Stimulated activated CD4-positive, alpha-beta T cell treated with anti-CD3 and anti-CD28 coated beads, Interleukin-2, amount 100 ng/mL, for 48 hours (primary cell): Measurements from ENCODE around the gene STK24.

Source experiments
- DNase-seq, 2 donors: peaks; one replicate each; pipeline ENCODE4 v3.0.0-alpha.2; 2020

Gene STK24

GRCh38 chr13:98508280-98508679 lies 68.6 kb downstream of the STK24 start:
- no peak for DNase-seq

DNA sequence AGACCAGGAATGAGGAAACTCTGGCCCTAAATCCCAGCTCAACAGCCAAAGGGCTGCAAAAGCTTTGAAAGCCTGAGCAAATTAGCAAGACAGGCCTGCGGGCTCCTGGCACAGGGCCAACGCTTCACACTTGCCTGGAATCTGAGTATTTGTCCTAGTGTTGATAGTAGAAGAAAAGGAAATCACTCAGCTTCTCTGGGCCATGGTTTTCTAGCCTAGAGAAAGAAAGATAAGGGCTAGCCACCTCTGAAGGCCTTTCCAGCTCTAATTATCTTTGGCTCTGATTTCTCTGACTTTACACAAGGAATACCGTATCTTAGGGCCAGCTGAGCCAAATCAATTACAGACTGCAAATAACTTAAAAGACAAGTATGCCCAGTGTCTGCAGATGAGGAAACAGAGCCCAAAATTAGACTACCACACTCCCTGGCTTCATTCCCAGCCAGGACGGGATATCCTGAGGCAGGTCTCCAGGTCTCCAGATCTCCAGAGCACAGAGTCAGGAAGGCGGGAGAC lies 69.6 kb downstream of the STK24 start:
- DNase-seq = no peak

GRCh38 chr13:98506728-98507230 lies 70.1 kb downstream of the STK24 start:
- DNase-seq = no peak

- no peak for DNase-seq
Observed at GRCh38 chr13:98506322-98506721, 70.6 kb downstream of the STK24 start.

DNA sequence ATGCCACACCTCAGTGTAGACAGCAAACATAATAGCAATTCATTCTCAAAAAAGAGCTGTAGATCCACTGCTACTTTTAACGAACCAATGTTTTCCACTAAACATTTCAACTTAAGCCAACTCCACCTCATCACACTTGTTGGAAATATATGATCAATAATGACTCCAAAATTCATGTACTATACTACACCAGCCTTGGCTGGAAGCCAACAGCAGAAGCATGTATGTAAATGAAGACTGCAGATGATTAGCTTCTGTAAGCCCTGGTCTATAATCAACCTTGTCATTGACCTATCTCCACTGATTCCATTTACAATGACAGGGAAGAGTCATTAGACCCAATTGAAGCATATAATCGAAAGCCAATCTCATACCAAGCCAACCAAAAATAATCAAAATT lies 71.7 kb downstream of the STK24 start:
- no peak for DNase-seq

DNA sequence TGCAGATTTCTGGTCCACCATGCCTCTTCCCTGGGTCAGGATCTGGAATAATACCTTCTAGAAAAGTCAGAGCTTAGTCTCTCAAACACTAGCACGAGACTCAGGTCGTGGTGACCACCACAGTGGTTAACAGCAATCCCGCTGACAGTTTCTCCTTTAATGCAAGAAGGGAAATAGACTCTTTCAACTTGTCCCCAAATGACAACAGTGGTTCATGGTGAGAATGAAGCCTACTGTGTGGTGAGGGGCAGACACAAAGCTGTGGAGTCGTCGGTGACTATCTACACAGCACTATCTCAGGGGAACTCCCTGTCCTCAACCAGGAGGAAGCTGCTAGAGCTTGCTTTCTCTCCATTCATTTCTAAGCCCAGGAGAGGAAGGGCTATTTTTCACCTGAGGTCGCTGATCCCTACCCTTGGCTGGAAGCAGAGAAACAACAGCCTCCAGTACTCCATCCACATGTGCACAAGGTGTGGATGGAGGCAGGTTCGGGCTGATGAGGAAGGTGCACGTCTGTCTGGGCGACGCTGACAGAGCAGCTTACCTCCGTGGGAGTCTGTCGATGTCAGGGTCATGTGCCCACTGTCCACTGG lies 72.4 kb downstream of the STK24 start:
- no peak for DNase-seq

GRCh38 chr13:98504029-98504351 lies 72.9 kb downstream of the STK24 start:
- DNase-seq = no peak

GRCh38 chr13:98503175-98504028 lies 73.5 kb downstream of the STK24 start:
- DNase-seq = no peak

DNA sequence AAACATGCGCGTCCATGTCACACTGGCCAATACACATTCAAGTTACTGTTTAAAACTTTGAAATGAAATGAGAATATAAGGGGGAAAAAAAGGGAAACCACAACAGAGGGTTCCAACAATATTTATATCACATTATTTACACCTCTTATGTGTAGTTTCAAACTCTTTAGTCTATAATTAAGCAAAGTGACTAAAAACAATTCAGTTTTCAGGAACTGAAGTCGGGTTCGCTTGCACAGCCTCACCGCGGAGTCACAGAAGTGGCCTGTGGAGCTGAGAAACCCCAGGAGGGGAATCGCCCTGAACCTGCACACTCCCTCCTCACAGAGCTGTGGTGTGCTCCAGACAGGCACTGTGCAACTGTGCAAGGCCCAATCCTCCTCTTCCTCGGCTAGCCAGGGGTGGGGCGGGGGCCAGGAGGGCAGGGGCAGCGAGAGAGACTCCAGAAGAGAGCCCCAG lies 75.9 kb downstream of the STK24 start:
- no peak for DNase-seq

- DNase-seq = no peak
Observed at GRCh38 chr13:98496966-98497365, 79.9 kb downstream of the STK24 start.

DNA sequence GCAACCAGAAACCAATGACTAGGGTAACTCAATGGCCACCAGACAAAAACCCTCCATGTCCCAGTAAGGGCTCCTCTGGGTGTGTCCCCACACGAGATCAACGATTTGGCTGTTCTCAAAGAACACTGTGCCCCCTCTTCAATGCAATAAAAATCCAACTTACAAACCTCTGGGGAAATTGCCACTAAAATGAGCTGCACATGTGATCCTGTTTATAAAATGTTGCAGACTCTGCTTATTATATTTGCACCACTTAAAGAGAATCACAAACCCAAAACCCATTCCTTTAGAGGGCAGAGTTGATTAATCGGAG lies 80.5 kb downstream of the STK24 start:
- DNase-seq = no peak

DNA sequence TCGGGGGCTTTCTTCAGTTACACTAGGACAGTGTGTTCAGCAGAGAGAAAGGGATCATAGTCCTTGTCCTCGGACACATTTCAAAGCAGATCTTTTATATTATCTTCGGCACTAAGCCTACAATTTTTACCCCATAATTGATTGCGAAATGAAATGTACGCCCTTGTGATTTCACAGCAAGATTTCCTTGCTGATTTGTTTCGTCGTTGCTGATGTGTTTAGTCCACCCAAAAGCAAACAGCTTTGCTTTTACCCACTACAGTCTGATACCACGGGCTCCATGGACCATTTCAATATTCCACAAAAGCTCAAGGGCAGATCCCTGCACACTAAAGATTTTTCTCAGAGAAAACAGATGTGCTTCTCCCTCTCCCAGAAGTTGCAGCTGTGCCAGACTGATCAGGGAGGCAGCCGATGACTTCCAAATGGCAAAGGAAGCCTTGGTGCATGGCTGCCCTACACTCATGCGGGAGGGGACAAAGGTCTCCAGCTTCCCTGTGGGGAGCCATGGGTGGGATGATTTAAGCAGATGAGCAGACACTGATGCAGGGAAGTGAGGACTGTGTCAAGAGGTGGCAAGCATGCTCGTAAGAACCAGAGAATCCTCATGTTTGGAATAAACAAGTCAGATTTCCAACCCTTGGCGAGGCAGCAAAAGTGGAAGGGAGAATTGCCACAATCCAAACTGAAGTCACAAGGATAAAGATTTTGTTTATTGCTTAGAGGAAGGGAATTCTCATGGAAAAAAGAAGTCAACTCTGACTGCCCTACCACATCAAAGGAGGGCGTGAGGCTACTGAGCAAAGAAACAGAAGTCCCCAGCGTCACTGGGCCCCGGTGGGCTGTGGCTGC lies 81.1 kb downstream of the STK24 start:
- DNase-seq = no peak

DNA sequence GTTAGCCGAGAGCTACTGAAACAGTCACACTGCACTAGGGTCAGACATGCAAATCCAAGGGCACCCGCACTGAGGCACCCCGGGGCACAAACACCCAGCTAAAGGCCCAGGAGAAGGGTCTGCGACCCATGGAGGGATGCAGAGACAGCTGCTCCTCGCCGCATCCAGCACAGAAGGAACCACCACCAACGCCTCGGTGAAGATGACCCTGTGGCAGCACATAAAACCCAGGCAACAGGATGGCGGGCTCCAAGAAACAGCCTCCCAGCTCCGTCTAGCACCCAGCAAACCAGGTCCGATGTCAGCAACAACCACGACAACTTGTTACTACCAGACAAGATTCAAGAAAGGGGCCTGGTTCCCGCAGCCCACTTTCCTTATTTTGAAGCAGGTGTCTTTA lies 82.1 kb downstream of the STK24 start:
- no peak for DNase-seq

DNA sequence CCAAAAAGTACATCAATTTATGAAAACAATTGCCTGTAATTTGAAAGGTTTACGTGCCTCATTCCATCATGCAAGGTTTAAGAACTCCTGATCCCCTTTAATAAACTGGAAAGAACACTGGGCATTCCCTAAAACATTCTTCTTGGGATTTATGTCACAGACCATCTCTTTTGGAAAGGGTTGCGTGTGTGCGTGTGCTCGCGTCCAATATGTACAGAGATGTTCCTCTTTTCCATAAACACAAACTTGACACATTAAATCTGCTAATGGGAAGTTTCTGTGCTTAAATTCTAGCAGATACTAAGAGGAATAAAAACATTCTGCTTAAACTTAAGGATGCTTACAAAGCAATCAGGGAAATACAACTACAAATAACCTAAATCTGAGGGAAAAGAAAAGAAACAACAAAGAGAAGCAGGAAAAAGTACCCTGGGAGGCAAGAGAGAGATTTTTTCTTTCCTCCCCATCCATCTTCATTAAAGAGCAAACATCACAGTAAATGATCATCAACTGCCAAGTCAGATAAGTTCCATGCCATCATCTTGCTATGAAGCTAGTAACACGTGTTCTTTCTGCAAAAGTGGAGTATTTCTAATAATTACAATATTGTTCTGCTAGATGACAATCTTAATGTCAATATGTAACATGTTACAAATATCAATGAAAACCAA lies 83.7 kb downstream of the STK24 start:
- DNase-seq = no peak

DNA sequence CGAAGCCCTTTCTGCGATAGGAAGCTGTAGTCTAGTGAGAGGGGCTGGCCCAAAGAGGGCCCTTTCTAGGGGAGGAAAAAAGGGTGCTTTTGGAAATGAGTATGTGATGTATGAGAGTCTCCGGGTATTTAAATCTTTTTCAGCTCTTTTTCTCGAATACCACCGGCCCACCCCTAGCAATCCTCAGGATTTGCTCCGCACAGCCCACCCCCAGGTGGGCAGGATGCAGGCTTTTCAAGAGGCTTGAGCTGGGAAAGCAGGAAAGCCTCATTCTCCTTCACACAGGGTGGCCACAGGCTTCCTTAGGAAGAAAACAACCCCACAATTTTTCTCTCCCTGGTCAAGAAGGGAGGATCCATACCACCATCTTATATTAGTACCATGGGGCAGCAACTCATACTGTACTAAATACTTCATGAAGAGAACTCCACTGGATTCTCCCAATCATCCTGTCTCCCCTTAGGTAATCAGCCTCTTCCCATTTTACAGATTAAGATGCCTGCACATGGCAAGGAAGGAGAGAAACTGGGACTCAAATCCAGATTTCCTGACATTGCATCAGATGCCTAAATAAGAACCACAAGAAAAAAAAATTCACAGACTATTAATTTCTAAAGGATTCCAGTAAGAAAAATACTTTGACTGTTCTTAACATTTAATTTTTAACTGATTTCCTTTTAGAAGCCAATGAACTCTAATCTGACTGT lies 84.4 kb downstream of the STK24 start:
- DNase-seq = no peak

- DNase-seq = no peak
Observed at GRCh38 chr13:98490866-98491265, 86.0 kb downstream of the STK24 start.

DNA sequence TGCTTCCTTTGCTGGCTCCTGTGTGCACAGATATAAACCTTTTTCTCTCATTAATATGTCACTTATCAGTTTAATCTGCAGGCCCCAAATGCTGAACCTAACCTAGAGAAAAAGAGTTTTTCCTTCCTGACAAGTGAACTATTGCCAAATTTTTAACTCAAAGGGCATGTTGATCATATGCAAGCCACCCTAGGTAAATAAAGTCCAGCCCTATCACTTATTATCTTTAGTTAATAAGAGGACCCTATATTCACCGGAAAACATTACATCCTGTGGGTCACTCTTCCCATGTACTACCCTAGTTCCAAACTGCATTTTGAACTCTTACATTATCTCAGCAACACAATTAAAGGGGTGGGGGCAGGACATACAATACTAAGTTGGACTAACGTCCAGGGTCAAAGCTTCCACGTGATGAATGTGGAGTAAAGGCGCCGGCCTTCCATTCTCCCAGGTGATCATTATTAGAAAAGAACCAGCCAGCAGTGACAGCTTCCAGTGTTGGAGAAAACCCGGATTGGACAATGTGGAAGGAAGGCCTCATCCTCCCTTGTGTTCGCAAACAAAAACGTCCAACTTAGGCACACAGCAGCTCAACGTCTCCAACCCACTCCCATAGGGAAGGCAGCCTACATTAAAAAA lies 86.6 kb downstream of the STK24 start:
- no peak for DNase-seq

- no peak for DNase-seq
Observed at GRCh38 chr13:98489446-98490194, 87.3 kb downstream of the STK24 start.

DNA sequence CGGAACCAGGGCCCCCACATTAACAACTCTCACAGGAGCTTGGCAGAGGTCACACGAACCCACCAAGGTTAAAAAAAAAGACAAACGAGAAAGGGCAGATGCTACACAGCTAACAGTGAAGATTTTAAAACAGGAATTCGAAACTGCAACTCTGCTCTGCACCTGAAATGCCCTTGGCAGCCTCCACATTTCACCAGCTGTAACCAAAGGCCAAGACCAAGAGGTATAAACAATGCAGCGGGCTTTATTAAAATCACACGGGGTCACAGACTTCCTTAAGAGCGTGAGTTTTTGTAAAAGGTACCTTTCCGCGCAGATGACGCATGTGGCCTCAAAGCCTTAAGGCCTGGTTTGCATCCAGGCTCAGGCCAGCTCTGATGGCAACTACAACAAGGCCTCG lies 88.2 kb downstream of the STK24 start:
- DNase-seq = no peak

DNA sequence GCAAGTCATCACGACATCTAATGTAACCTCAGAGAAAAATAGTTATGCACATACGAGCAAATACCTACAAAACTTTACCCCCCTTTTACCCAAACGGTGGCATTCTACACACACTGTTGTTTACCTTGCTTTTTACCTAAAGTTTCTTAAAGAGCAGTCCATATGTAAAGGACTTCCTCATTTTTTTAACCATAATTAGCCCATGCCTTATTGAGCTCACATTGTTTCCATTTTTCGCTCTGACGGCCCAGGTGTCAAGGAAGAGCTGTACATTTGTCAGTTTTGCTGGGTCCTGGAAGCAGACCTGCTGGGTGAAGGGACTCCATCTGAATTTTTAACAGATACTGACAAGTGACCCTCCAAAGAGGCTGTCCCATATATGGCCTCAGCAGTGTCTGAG lies 89.4 kb downstream of the STK24 start:
- no peak for DNase-seq

DNA sequence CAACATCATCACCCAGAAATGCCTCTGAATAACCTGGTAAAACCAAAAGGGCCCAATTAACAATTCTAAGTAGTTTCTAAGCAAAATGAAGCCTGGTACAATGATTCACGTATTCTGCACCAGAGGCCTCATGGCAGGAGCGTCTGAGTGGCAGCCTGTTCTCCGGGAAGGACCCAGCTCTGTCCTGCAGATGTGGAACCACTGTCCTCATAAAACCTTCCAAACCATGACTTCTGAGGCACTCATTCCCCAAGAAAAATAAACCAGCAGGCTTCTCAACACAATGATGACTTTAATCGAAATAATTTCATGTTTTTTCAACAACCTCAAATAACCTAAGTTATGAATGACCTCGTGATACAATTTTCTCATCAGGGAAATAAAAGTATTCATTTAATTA lies 89.9 kb downstream of the STK24 start:
- no peak for DNase-seq
